ENCODE measurements around the gene MASP1.

MASP1 gene

GRCh38 chr3:187291512-187292132 lies at the start of gene MASP1:
MASP1 (minus strand) TSS chr3:187291737; CDS start chr3:187291632, 105 bp downstream.
- DNase-seq (ENCODE audit: low read depth), result no peak

GRCh38 chr3:187340578-187340977 lies 49.0 kb upstream of the MASP1 start:
- no peak for DNase-seq (ENCODE audit: low read depth)

GRCh38 chr3:187336322-187336721 lies 44.8 kb upstream of the MASP1 start:
- no peak for DNase-seq (ENCODE audit: low read depth)

GRCh38 chr3:187334904-187335303 lies 43.4 kb upstream of the MASP1 start:
- no peak for DNase-seq (ENCODE audit: low read depth)

- no peak for DNase-seq (ENCODE audit: low read depth)
Observed at GRCh38 chr3:187328691-187329090, 37.2 kb upstream of the MASP1 start.

- DNase-seq (ENCODE audit: low read depth), result no peak
Observed at GRCh38 chr3:187327845-187328244, 36.3 kb upstream of the MASP1 start.

- DNase-seq (ENCODE audit: low read depth), result no peak
Observed at GRCh38 chr3:187325632-187326031, 34.1 kb upstream of the MASP1 start.

- no peak for DNase-seq (ENCODE audit: low read depth)
Observed at GRCh38 chr3:187323091-187323490, 31.6 kb upstream of the MASP1 start.

GRCh38 chr3:187322291-187322690 lies 30.8 kb upstream of the MASP1 start:
- no peak for DNase-seq (ENCODE audit: low read depth)

GRCh38 chr3:187321766-187322165 lies 30.2 kb upstream of the MASP1 start:
- DNase-seq (ENCODE audit: low read depth), result no peak

- DNase-seq (ENCODE audit: low read depth), result peak; percentile 54
Observed at GRCh38 chr3:187319699-187320302, 28.3 kb upstream of the MASP1 start.

GRCh38 chr3:187318819-187319616 lies 27.5 kb upstream of the MASP1 start:
- peak; percentile 36 for DNase-seq (ENCODE audit: low read depth)

GRCh38 chr3:187315872-187316271 lies 24.3 kb upstream of the MASP1 start:
- DNase-seq (ENCODE audit: low read depth), result no peak

- no peak for DNase-seq (ENCODE audit: low read depth)
Observed at GRCh38 chr3:187314176-187314575, 22.6 kb upstream of the MASP1 start.

GRCh38 chr3:187310954-187311470 lies 19.5 kb upstream of the MASP1 start:
- no peak for DNase-seq (ENCODE audit: low read depth)

GRCh38 chr3:187310226-187310625 lies 18.7 kb upstream of the MASP1 start:
- no peak for DNase-seq (ENCODE audit: low read depth)

- DNase-seq (ENCODE audit: low read depth), result no peak
Observed at GRCh38 chr3:187305881-187306280, 14.3 kb upstream of the MASP1 start.

GRCh38 chr3:187299611-187300010 lies 8.1 kb upstream of the MASP1 start:
- DNase-seq (ENCODE audit: low read depth), result no peak

- no peak for DNase-seq (ENCODE audit: low read depth)
Observed at GRCh38 chr3:187296911-187297310, 5.4 kb upstream of the MASP1 start.

- DNase-seq (ENCODE audit: low read depth), result no peak
Observed at GRCh38 chr3:187296058-187296457, 4.5 kb upstream of the MASP1 start.

- DNase-seq (ENCODE audit: low read depth), result no peak
Observed at GRCh38 chr3:187295316-187296034, 3.9 kb upstream of the MASP1 start.

All from stromal cell of bone marrow (primary cell).